DMS114 treated with DMSO at 0.1 percent for 48 hours (cell line): Measurements from ENCODE around the gene TM4SF4.
"Not testable (repeated sequence)": the region's sequence is repeated elsewhere in the genome, so short reads cannot be mapped to it uniquely, and the experiment has no call there.

Experiments
- DNase-seq: peaks from one replicate; lab custom pipeline; 2025; ENCODE audit not compliant: unreplicated experiment; lab: John Stamatoyannopoulos, UW

TM4SF4 gene

GRCh38 chr3:149474250-149474817 is at the start of gene TM4SF4:
Gene TM4SF4 (plus strand): TSS chr3:149474697. CDS start chr3:149474878, 181 bp downstream.
- no peak for DNase-seq

GRCh38 chr3:149424918-149425317 is 49.6 kb upstream of the TM4SF4 start:
- no peak for DNase-seq

GRCh38 chr3:149426325-149426724 is 48.2 kb upstream of the TM4SF4 start:
- DNase-seq, result no peak

- no peak for DNase-seq
These were observed 46.4 kb upstream of the TM4SF4 start for GRCh38 chr3:149428087-149428486.

GRCh38 chr3:149430216-149430615 is 44.3 kb upstream of the TM4SF4 start:
- DNase-seq, result no peak

- DNase-seq, result no peak
These were observed 42.3 kb upstream of the TM4SF4 start for GRCh38 chr3:149432149-149432548.

- no peak for DNase-seq
These were observed 38.3 kb upstream of the TM4SF4 start for GRCh38 chr3:149435996-149436885.

- no peak for DNase-seq
These were observed 37.2 kb upstream of the TM4SF4 start for GRCh38 chr3:149437286-149437685.

GRCh38 chr3:149437710-149438109 is 36.8 kb upstream of the TM4SF4 start:
- no peak for DNase-seq

GRCh38 chr3:149438981-149439380 is 35.5 kb upstream of the TM4SF4 start:
- no peak for DNase-seq

GRCh38 chr3:149441642-149442041 is 32.9 kb upstream of the TM4SF4 start:
- no peak for DNase-seq

- no peak for DNase-seq
These were observed 32.5 kb upstream of the TM4SF4 start for GRCh38 chr3:149442043-149442442.

GRCh38 chr3:149442851-149443544 is 31.5 kb upstream of the TM4SF4 start:
- no peak for DNase-seq

- no peak for DNase-seq
These were observed 31.0 kb upstream of the TM4SF4 start for GRCh38 chr3:149443545-149443912.

GRCh38 chr3:149444867-149445266 is 29.6 kb upstream of the TM4SF4 start:
- DNase-seq, result not testable (repeated sequence)

- no peak for DNase-seq
These were observed 26.1 kb upstream of the TM4SF4 start for GRCh38 chr3:149448331-149448831.

GRCh38 chr3:149449182-149449581 is 25.3 kb upstream of the TM4SF4 start:
- DNase-seq, result no peak

GRCh38 chr3:149449799-149450198 is 24.7 kb upstream of the TM4SF4 start:
- no peak for DNase-seq

- no peak for DNase-seq
These were observed 24.2 kb upstream of the TM4SF4 start for GRCh38 chr3:149450281-149450680.

GRCh38 chr3:149452036-149452435 is 22.5 kb upstream of the TM4SF4 start:
- DNase-seq, result no peak

- no peak for DNase-seq
These were observed 21.2 kb upstream of the TM4SF4 start for GRCh38 chr3:149453140-149453805.
